Skeletal muscle tissue (tissue), 4 donors: ENCODE measurements around the gene RAB17. TPM values are rescaled to one million over a fixed set of nuclear protein-coding genes. Genes with fewer than 3 reads are reported as not detected.
A peak's percentile ranks its signal among the peaks of the same experiment; 100 is the strongest.

Experiments used
- H3K27ac ChIP-seq: one replicate; pipeline ENCODE4 v1.7.0; 2013; ENCODE audit warnings: mild to moderate bottlenecking, low read depth, low read length, inconsistent platforms
- H3K27me3 ChIP-seq, 3 donors: one replicate each; pipeline ENCODE4 v1.7.0; 2013; ENCODE audit warnings: low read length in 3 of 3; ENCODE audit not compliant: control insufficient read depth in 3 of 3, insufficient read depth in 3 of 3
- H3K36me3 ChIP-seq, 3 donors: one replicate each; pipeline ENCODE4 v1.7.0; 2013; ENCODE audit warnings: low read length in 3 of 3; ENCODE audit not compliant: control insufficient read depth in 3 of 3, insufficient read depth in 3 of 3
- H3K4me1 ChIP-seq, 3 donors: one replicate each; pipeline ENCODE4 v1.7.0; 2013; ENCODE audit warnings: low read length in 3 of 3, mild to moderate bottlenecking in 3 of 3; ENCODE audit not compliant: control insufficient read depth in 3 of 3, insufficient read depth in 3 of 3
- H3K4me3 ChIP-seq, 3 donors: one replicate each; pipeline ENCODE4 v1.7.0; 2013; ENCODE audit warnings: low read length in 3 of 3
- H3K9ac ChIP-seq, 3 donors: one replicate each; pipeline ENCODE4 v1.7.0; 2013; ENCODE audit warnings: low read length in 3 of 3, mild to moderate bottlenecking in 3 of 3, moderate library complexity in 2 of 3, low read depth in 1 of 3
- H3K9me3 ChIP-seq, 3 donors: one replicate each; pipeline ENCODE4 v1.7.0; 2013; ENCODE audit warnings: low read length in 3 of 3; ENCODE audit not compliant: control insufficient read depth in 3 of 3
- total RNA-seq: library from RNA; depleted of rRNA; stranded (reverse); fragments of >200 nt; gene quantifications from one replicate; pipeline ENCODE4 v1.2.3, GENCODE V29; 2014
- donor health status: Osteomylitis.

RAB17 gene
- 1.0 TPM for total RNA-seq

- H3K36me3 ChIP-seq, result no peaks in the 10 kb centered on the region
- peaks cover 12 to 25% (median 17%) of the 10 kb centered on the region in 3 donors for H3K4me1 ChIP-seq
- no peaks in the 10 kb centered on the region for H3K27me3 ChIP-seq
- no peak within 1 kb of the TSS for H3K4me3 ChIP-seq
- no peak within 1 kb of the TSS for H3K27ac ChIP-seq
- no peaks in the 10 kb centered on the region for H3K9me3 ChIP-seq
- no peak within 1 kb of the TSS for H3K9ac ChIP-seq
These were observed at the start of gene RAB17 for GRCh38 chr2:237590272-237591140. Gene RAB17, minus strand, starts transcription at chr2:237590734. Its CDS starts 4,580 bp downstream, at chr2:237586154.

GRCh38 chr2:237639836-237640220 is 49.3 kb upstream of the RAB17 start:
- peak overlapping the region in 2 of 3 donors; percentile 47 to 60 for H3K4me3 ChIP-seq
- H3K4me1 ChIP-seq, result peaks cover 70 to 79% (median 72%) of the 10 kb centered on the region in 3 donors
- H3K27me3 ChIP-seq, result no peaks in the 10 kb centered on the region
- H3K27ac ChIP-seq, result peak overlapping the region; percentile 87
- peak overlapping the region; percentile 59 to 81 (median 69) for H3K9ac ChIP-seq
- H3K9me3 ChIP-seq, result no peaks in the 10 kb centered on the region
- peaks cover 0 to 3% (median 0%) of the 10 kb centered on the region in 3 donors for H3K36me3 ChIP-seq

DNA sequence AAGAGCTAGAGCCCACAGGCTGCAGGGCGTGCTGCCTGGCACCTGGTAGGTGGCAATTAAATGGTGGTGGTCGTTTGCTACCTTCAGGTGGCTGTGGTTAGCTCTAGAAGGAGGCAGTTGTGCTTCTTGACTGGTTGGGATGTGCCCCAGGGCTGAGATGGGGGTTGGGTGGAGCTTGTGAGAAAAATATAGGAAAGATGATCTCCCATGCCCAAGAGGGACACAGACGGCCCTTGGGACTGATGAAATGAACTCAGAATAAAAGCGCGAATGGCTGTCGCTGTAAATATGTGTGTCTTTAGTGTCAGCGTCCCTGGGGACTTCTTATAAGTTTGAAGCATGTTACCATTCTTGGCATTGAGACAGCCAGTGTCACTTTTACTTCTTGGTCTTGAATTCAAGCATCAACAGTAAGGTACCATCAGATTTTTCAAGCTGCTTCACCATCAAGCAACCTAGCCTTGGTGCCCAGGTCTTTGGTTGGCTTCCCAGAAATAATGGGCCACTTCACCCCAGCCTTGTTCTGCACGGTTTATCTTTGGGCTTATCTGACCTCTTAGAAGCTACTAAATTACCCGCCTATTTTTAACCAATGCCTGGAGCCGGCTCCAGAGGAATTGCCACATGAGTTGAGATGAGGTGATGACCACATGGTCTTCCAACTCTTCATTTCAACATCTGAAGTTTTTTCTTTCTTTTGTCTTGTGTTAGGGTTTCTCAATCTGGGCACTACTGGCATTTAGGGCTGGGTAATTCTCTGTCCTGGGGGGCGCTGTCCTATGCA is 48.7 kb upstream of the RAB17 start:
- peak overlapping the region; percentile 47 to 81 (median 69) for H3K9ac ChIP-seq
- no peaks in the 10 kb centered on the region for H3K36me3 ChIP-seq
- H3K27me3 ChIP-seq, result no peaks in the 10 kb centered on the region
- peaks cover 66 to 74% (median 66%) of the 10 kb centered on the region in 3 donors for H3K4me1 ChIP-seq
- H3K9me3 ChIP-seq, result no peaks in the 10 kb centered on the region
- H3K4me3 ChIP-seq, result peak overlapping the region; percentile 46 to 60 (median 47)
- peak overlapping the region; percentile 87 for H3K27ac ChIP-seq

DNA sequence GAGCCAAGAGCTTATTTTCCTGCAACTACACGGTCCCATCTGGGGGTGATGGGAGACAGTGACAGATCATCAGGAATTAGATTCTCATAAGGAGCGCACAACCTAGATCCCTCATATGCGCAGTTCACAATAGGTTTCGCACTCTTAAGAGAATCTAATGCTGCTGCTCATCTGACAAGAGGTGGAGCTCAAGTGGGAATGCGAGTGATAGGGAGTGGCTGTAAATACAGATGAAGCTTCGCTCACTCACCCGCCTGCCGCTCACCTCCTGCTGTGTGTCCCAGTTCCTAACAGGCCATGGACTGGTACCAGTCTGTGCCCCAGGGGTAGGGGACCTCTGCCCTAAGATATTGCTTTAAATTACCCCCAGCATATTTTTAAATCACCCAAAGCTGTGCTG is 47.6 kb upstream of the RAB17 start:
- Histone ChIP-seq H3K27ac (peak overlapping the region; percentile 87), H3K9ac (peak overlapping the region in 2 of 3 donors; percentile 59 to 71), H3K27me3 (no peaks in the 10 kb centered on the region), H3K4me1 (peaks cover 65 to 74% (median 65%) of the 10 kb centered on the region in 3 donors), H3K9me3 (no peaks in the 10 kb centered on the region), H3K4me3 (no peak overlapping the region), H3K36me3 (no peaks in the 10 kb centered on the region)

- Histone ChIP-seq H3K4me1 (peaks cover 65 to 74% (median 67%) of the 10 kb centered on the region in 3 donors), H3K27ac (no peak overlapping the region), H3K9me3 (no peaks in the 10 kb centered on the region), H3K36me3 (no peaks in the 10 kb centered on the region), H3K4me3 (no peak overlapping the region), H3K9ac (no peak overlapping the region), H3K27me3 (no peaks in the 10 kb centered on the region)
These were observed 47.0 kb upstream of the RAB17 start for GRCh38 chr2:237637429-237638135.

- Histone ChIP-seq H3K27me3 (no peaks in the 10 kb centered on the region), H3K36me3 (no peaks in the 10 kb centered on the region), H3K4me1 (peaks cover 67 to 74% (median 68%) of the 10 kb centered on the region in 3 donors), H3K4me3 (no peak overlapping the region), H3K9me3 (no peaks in the 10 kb centered on the region), H3K27ac (no peak overlapping the region), H3K9ac (no peak overlapping the region)
These were observed 46.0 kb upstream of the RAB17 start for GRCh38 chr2:237636578-237636977.

DNA sequence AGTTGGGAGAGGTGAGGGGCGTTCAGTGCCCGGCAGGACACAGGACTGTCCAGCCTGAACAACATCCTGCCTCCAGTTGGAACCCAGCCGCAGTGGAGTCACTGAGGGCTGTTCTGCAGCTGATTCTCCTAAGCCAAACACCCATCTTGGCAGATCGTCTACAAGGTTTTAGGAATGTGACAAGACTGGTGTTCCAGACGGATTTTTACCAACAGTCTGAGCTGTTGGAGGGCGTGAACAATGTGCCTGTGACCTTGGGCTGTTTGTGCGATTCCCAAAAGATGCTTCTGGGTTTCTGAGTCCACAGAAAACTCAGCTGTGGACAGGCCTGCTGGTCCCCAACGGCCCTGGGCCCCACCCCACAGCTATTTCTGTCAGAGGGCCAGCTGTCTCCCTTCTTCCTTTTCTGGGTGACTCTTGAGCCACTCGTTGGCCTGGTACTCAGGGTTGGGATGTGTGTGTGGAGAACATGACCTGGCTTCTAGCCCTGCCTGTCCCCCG is 42.6 kb upstream of the RAB17 start:
- Histone ChIP-seq H3K4me1 (peaks cover 73 to 75% (median 73%) of the 10 kb centered on the region in 3 donors), H3K27ac (peak overlapping the region; percentile 67), H3K9ac (peak overlapping the region; percentile 34 to 68 (median 45))

GRCh38 chr2:237631801-237632585 is 41.5 kb upstream of the RAB17 start:
- H3K9ac ChIP-seq, result peak overlapping the region in 2 of 3 donors; percentile 2 to 68
- H3K36me3 ChIP-seq, result peaks cover 0 to 4% (median 2%) of the 10 kb centered on the region in 3 donors
- H3K27me3 ChIP-seq, result no peaks in the 10 kb centered on the region
- H3K9me3 ChIP-seq, result no peaks in the 10 kb centered on the region
- peaks cover 64 to 68% (median 65%) of the 10 kb centered on the region in 3 donors for H3K4me1 ChIP-seq
- H3K4me3 ChIP-seq, result no peak overlapping the region
- H3K27ac ChIP-seq, result peak overlapping the region; percentile 45

More for the DNA sequence above, 42.6 kb upstream of the RAB17 start:
- Histone ChIP-seq H3K9me3 (no peaks in the 10 kb centered on the region), H3K36me3 (peaks cover 0 to 4% (median 2%) of the 10 kb centered on the region in 3 donors), H3K4me3 (peak overlapping the region in 1 of 3 donors; percentile 46), H3K27me3 (no peaks in the 10 kb centered on the region)
